Liver (tissue), 9 donors: ENCODE data around the gene ACVR1. TPM values are rescaled to one million over a fixed set of nuclear protein-coding genes. Genes with fewer than 3 reads are reported as not detected.

Source experiments
- DNase-seq: peaks from one replicate; pipeline ENCODE4 v3.0.0-alpha.2; 2017; ENCODE audit warnings: low spot score
- H3K27ac ChIP-seq, 2 donors: one replicate each; pipeline ENCODE4 v1.7.0; 2013; ENCODE audit warnings: inconsistent platforms in 2 of 2, low read length in 2 of 2, control low read depth in 1 of 2, low read depth in 1 of 2, mild to moderate bottlenecking in 1 of 2
- H3K27me3 ChIP-seq, 4 donors: one replicate each; pipeline versions ENCODE4 v1.6.1 to v1.7.0; 2013; ENCODE audit warnings: low read length in 3 of 4, inconsistent platforms in 1 of 4, mild to moderate bottlenecking in 1 of 4, moderate library complexity in 1 of 4; ENCODE audit not compliant: control insufficient read depth in 4 of 4, insufficient read depth in 4 of 4
- H3K36me3 ChIP-seq, 4 donors: one replicate each; pipeline versions ENCODE4 v1.6.1 to v1.7.0; 2013; ENCODE audit warnings: low read length in 3 of 4, mild to moderate bottlenecking in 3 of 4, low read depth in 1 of 4, moderate library complexity in 1 of 4; ENCODE audit not compliant: control insufficient read depth in 4 of 4, insufficient read depth in 3 of 4
- H3K4me1 ChIP-seq, 4 donors: one replicate each; pipeline versions ENCODE4 v1.6.1 to v1.7.0; 2013; ENCODE audit warnings: low read length in 3 of 4, mild to moderate bottlenecking in 3 of 4, moderate library complexity in 1 of 4; ENCODE audit not compliant: control insufficient read depth in 4 of 4, insufficient read depth in 4 of 4
- H3K4me3 ChIP-seq, 3 donors: one replicate each; pipeline versions ENCODE4 v1.6.1 to v1.7.0; 2013; ENCODE audit warnings: low read length in 3 of 3, control low read depth in 1 of 3, low read depth in 1 of 3, mild to moderate bottlenecking in 1 of 3
- H3K9ac ChIP-seq, 2 donors: one replicate each; pipeline ENCODE4 v1.7.0; 2013; ENCODE audit warnings: low read length in 2 of 2, mild to moderate bottlenecking in 2 of 2, moderate library complexity in 2 of 2, control low read depth in 1 of 2, low read depth in 1 of 2
- H3K9me3 ChIP-seq, 4 donors: one replicate each; pipeline versions ENCODE4 v1.6.1 to v1.7.0; 2013; ENCODE audit warnings: low read length in 3 of 4; ENCODE audit not compliant: control insufficient read depth in 4 of 4
- ATF3 ChIP-seq: IDR thresholded peaks from 2 replicates; pipeline ENCODE4 v1.6.1; 2016; ENCODE audit warnings: antibody characterized with exemption
- EGR1 ChIP-seq, 2 donors: IDR thresholded peaks; 2 replicates each; pipeline ENCODE4 v1.6.1; 2016 to 2018; ENCODE audit warnings: antibody characterized with exemption in 2 of 2, low read depth in 2 of 2
- FOXA1 ChIP-seq: IDR thresholded peaks from 2 replicates; pipeline ENCODE4 v1.6.1; 2016; ENCODE audit warnings: antibody characterized with exemption
- FOXA2 ChIP-seq: IDR thresholded peaks from 2 replicates; pipeline ENCODE4 v1.6.1; 2016; ENCODE audit warnings: antibody characterized with exemption
- GABPA ChIP-seq, 2 donors: IDR thresholded peaks in 1 of 2; conservative IDR thresholded peaks in 1 of 2; 2 replicates each; pipeline ENCODE4 v1.6.1; 2016; ENCODE audit warnings: antibody characterized with exemption in 2 of 2, mild to moderate bottlenecking in 1 of 2, moderate library complexity in 1 of 2
- HNF4A ChIP-seq, 2 donors: conservative IDR thresholded peaks; 2 replicates each; pipeline ENCODE4 v1.6.1; 2016; ENCODE audit warnings: antibody characterized with exemption in 2 of 2, mild to moderate bottlenecking in 2 of 2
- HNF4G ChIP-seq: IDR thresholded peaks from 2 replicates; pipeline ENCODE4 v1.6.1; 2016; ENCODE audit warnings: antibody characterized with exemption
- JUND ChIP-seq, 2 donors: IDR thresholded peaks; 2 replicates each; pipeline ENCODE4 v1.6.1; 2016; ENCODE audit warnings: antibody characterized with exemption in 2 of 2
- MAX ChIP-seq: IDR thresholded peaks from 2 replicates; pipeline ENCODE4 v1.6.1; 2016; ENCODE audit warnings: antibody characterized with exemption
- NR2F2 ChIP-seq: IDR thresholded peaks from 2 replicates; pipeline ENCODE4 v1.6.1; 2016; ENCODE audit warnings: antibody characterized with exemption
- RAD21 ChIP-seq, 2 donors: IDR thresholded peaks; 2 replicates each; pipeline ENCODE4 v1.6.1; 2016; ENCODE audit warnings: antibody characterized with exemption in 2 of 2, mild to moderate bottlenecking in 2 of 2
- RXRA ChIP-seq, 2 donors: IDR thresholded peaks; 2 replicates each; pipeline ENCODE4 v1.6.1; 2017 to 2018; ENCODE audit warnings: antibody characterized with exemption in 2 of 2, mild to moderate bottlenecking in 1 of 2
- SP1 ChIP-seq: IDR thresholded peaks from 2 replicates; pipeline ENCODE4 v1.6.1; 2018; ENCODE audit warnings: antibody characterized with exemption, mild to moderate bottlenecking
- TAF1 ChIP-seq: conservative IDR thresholded peaks from 2 replicates; pipeline ENCODE4 v1.6.1; 2016; ENCODE audit warnings: antibody characterized with exemption, mild to moderate bottlenecking
- YY1 ChIP-seq: IDR thresholded peaks from 2 replicates; pipeline ENCODE4 v1.6.1; 2016; ENCODE audit warnings: antibody characterized with exemption, mild to moderate bottlenecking
- ZBTB33 ChIP-seq: IDR thresholded peaks from 2 replicates; pipeline ENCODE4 v1.6.1; 2016; ENCODE audit warnings: antibody characterized with exemption
- WGBS: extraction: QIAGEN DNeasy Blood & Tissue Kit; methylation state at CpG from one replicate; pipeline ENCODE4 v1.1.7; 2013; 5-methylcytosine and 5-hydroxymethylcytosine counted together
- polyA plus RNA-seq, 2 donors: library from polyadenylated mRNA; stranded (reverse) in 1 of 2; unstranded in 1 of 2; fragments of 200-250 nt in 1 of 2; fragments of >200 nt in 1 of 2; fragmentation: Nextera tagmentation in 1 of 2; extraction: Ambion mirVana in 1 of 2; gene quantifications; one replicate each; pipeline versions ENCODE4 v1.2.1 to v1.2.3, GENCODE V29; 2013 to 2015
- total RNA-seq, 2 donors: library from RNA; depleted of rRNA; stranded (reverse); fragments of >200 nt; gene quantifications; one replicate each; pipeline ENCODE4 v1.2.3, GENCODE V29; 2014
- TF ChIP-seq, protein P1 (sequence below): IDR thresholded peaks from 2 replicates; pipeline ENCODE4 v1.6.1; 2016; ENCODE audit warnings: antibody characterized with exemption, mild to moderate bottlenecking
- TF ChIP-seq, protein P2 (sequence below): fragments of 150-350 bp; IDR thresholded peaks from 2 replicates; pipeline ENCODE4 v1.5.1; 2017; ENCODE audit warnings: improper control_type of control experiment, low read depth, low read length; ENCODE audit not compliant: missing input control
- donor health status: healthy.
- donor health status: healthy.
- donor health status: healthy.
- donor health status: healthy.
- donor health status: healthy.

Gene ACVR1
- total and polyA plus RNA-seq, 4 donors = 6.2 to 20.4 (median 8.5) TPM

DNA sequence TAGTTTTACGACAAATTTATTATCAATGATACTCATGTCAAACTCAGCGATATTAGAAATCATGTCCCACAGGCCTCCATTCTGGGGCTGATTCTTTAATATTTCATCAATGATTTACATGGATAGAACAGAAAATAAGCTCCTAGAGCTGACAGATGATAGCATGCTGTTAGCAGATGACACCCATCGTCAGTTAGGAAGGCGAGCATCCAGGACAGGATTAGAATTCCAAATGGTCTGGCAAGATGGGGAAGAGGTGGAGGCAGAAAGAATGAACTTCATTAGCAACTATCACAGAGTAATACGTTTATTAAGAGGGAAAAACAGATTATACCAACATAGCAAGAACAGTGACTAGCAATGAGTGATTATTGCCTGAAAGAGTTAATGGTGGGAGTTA lies 46.2 kb upstream of the ACVR1 start:
- no peaks in the 10 kb centered on the region for H3K9me3 ChIP-seq
- H3K36me3 ChIP-seq = no peaks in the 10 kb centered on the region
- 92% methylated on average over 5 of the region's 5 CpGs for WGBS
- H3K4me3 ChIP-seq = no peak overlapping the region
- H3K27me3 ChIP-seq = no peaks in the 10 kb centered on the region
- H3K27ac ChIP-seq = no peak overlapping the region
- DNase-seq = no peak
- no peak overlapping the region for H3K9ac ChIP-seq
- no peaks in the 10 kb centered on the region for H3K4me1 ChIP-seq
- TF ChIP-seq HNF4A (conservative IDR thresholded peaks at IDR 0.05) = no peak
- no peak for TF ChIP-seq SP1
- TF ChIP-seq MAX = no peak
- TF ChIP-seq YY1 = no peak
- TF ChIP-seq GABPA (IDR thresholded peaks at IDR 0.05 in 1 of 2, conservative IDR thresholded peaks at IDR 0.05 in 1 of 2) = no peak
- no peak for TF ChIP-seq FOXA2
- TF ChIP-seq RXRA (IDR thresholded peaks at IDR 0.05) = no peak
- no peak for TF ChIP-seq ZBTB33
- no peak for TF ChIP-seq FOXA1
- no peak for TF ChIP-seq TAF1
- TF ChIP-seq JUND (IDR thresholded peaks at IDR 0.05) = no peak
- TF ChIP-seq, protein P1, sequence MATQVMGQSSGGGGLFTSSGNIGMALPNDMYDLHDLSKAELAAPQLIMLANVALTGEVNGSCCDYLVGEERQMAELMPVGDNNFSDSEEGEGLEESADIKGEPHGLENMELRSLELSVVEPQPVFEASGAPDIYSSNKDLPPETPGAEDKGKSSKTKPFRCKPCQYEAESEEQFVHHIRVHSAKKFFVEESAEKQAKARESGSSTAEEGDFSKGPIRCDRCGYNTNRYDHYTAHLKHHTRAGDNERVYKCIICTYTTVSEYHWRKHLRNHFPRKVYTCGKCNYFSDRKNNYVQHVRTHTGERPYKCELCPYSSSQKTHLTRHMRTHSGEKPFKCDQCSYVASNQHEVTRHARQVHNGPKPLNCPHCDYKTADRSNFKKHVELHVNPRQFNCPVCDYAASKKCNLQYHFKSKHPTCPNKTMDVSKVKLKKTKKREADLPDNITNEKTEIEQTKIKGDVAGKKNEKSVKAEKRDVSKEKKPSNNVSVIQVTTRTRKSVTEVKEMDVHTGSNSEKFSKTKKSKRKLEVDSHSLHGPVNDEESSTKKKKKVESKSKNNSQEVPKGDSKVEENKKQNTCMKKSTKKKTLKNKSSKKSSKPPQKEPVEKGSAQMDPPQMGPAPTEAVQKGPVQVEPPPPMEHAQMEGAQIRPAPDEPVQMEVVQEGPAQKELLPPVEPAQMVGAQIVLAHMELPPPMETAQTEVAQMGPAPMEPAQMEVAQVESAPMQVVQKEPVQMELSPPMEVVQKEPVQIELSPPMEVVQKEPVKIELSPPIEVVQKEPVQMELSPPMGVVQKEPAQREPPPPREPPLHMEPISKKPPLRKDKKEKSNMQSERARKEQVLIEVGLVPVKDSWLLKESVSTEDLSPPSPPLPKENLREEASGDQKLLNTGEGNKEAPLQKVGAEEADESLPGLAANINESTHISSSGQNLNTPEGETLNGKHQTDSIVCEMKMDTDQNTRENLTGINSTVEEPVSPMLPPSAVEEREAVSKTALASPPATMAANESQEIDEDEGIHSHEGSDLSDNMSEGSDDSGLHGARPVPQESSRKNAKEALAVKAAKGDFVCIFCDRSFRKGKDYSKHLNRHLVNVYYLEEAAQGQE = no peak
- TF ChIP-seq, protein P2, sequence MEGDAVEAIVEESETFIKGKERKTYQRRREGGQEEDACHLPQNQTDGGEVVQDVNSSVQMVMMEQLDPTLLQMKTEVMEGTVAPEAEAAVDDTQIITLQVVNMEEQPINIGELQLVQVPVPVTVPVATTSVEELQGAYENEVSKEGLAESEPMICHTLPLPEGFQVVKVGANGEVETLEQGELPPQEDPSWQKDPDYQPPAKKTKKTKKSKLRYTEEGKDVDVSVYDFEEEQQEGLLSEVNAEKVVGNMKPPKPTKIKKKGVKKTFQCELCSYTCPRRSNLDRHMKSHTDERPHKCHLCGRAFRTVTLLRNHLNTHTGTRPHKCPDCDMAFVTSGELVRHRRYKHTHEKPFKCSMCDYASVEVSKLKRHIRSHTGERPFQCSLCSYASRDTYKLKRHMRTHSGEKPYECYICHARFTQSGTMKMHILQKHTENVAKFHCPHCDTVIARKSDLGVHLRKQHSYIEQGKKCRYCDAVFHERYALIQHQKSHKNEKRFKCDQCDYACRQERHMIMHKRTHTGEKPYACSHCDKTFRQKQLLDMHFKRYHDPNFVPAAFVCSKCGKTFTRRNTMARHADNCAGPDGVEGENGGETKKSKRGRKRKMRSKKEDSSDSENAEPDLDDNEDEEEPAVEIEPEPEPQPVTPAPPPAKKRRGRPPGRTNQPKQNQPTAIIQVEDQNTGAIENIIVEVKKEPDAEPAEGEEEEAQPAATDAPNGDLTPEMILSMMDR = no peak
- no peak for TF ChIP-seq RAD21 (IDR thresholded peaks at IDR 0.05)
- no peak for TF ChIP-seq ATF3
- TF ChIP-seq EGR1 (IDR thresholded peaks at IDR 0.05; ENCODE audit: low read depth in 2 of 2) = no peak
- TF ChIP-seq HNF4G = no peak
- TF ChIP-seq NR2F2 = no peak

- H3K27ac ChIP-seq = no peak overlapping the region
- no peaks in the 10 kb centered on the region for H3K9me3 ChIP-seq
- no peaks in the 10 kb centered on the region for H3K4me1 ChIP-seq
- DNase-seq = no peak
- no peak overlapping the region for H3K9ac ChIP-seq
- WGBS = 78% methylated on average over 1 of the region's 1 CpG
- H3K4me3 ChIP-seq = no peak overlapping the region
- no peaks in the 10 kb centered on the region for H3K27me3 ChIP-seq
- no peaks in the 10 kb centered on the region for H3K36me3 ChIP-seq
- TF ChIP-seq ATF3 (no peak), JUND (IDR thresholded peaks at IDR 0.05) (no peak), SP1 (no peak), FOXA2 (no peak), MAX (no peak), RAD21 (IDR thresholded peaks at IDR 0.05) (no peak), YY1 (no peak), HNF4G (no peak)
- TF ChIP-seq, protein P2 = no peak
- TF ChIP-seq, protein P1 = no peak
Observed at GRCh38 chr2:157920736-157921135, 44.6 kb upstream of the ACVR1 start.
